Epithelial cell of esophagus (primary cell): ENCODE data around the gene TAGLN3.

Experiments
- DNase-seq: peaks from one replicate; pipeline ENCODE4 v3.0.0; 2010; ENCODE audit warnings: low read depth
- H3K4me3 ChIP-seq: 2 replicates; pipeline ENCODE4 v1.5.1; 2011; ENCODE audit warnings: mild to moderate bottlenecking, low read length, control low read depth
- TF ChIP-seq, protein P1 (sequence below): IDR thresholded peaks from 2 replicates; pipeline ENCODE4 v1.5.1; 2011; ENCODE audit warnings: low read depth, mild to moderate bottlenecking, low read length, control low read depth, inconsistent platforms; ENCODE audit not compliant: insufficient read depth; ENCODE audit errors: missing control alignments

TAGLN3 gene

DNA sequence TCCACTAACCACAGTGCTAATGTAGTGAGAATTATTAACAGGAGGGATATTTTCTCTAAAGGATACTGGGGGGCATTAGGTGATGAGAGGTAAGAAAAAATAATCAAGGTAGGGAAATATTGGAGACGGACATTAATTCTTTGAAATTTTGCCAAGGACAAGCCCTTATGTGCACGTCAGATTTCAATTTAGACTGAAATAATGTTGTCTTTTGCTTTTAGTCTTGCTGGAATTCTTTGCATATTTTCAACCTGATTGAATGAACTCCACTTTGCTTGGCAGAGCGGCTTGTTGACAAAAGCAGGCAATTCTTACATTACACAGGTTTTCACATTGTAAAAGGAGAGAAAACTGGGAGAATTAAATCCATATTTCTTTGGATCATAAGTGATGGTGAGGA is 62.4 kb downstream of the TAGLN3 start:
- no peak overlapping the region for H3K4me3 ChIP-seq
- TF ChIP-seq, protein P1, sequence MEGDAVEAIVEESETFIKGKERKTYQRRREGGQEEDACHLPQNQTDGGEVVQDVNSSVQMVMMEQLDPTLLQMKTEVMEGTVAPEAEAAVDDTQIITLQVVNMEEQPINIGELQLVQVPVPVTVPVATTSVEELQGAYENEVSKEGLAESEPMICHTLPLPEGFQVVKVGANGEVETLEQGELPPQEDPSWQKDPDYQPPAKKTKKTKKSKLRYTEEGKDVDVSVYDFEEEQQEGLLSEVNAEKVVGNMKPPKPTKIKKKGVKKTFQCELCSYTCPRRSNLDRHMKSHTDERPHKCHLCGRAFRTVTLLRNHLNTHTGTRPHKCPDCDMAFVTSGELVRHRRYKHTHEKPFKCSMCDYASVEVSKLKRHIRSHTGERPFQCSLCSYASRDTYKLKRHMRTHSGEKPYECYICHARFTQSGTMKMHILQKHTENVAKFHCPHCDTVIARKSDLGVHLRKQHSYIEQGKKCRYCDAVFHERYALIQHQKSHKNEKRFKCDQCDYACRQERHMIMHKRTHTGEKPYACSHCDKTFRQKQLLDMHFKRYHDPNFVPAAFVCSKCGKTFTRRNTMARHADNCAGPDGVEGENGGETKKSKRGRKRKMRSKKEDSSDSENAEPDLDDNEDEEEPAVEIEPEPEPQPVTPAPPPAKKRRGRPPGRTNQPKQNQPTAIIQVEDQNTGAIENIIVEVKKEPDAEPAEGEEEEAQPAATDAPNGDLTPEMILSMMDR: no peak
- no peak for DNase-seq
